Hepatocyte (in vitro differentiated cells): ENCODE data around the gene GAPT. TPM values are rescaled to one million over a fixed set of nuclear protein-coding genes. Genes with fewer than 3 reads are reported as not detected.

ENCODE experiments used
- DNase-seq: peaks from one replicate; pipeline ENCODE4 v3.0.0-alpha.2; 2016; ENCODE audit warnings: low spot score
- H2AFZ ChIP-seq: fragments of 200-600 bp; sonication (generic); 2 replicates; pipeline ENCODE4 v1.6.0; 2016; ENCODE audit warnings: antibody characterized with exemption, mild to moderate bottlenecking
- H3K27ac ChIP-seq: fragments of 200-600 bp; sonication (generic); 2 replicates; pipeline ENCODE4 v1.5.1; 2016; ENCODE audit warnings: mild to moderate bottlenecking
- H3K27me3 ChIP-seq: fragments of 200-600 bp; sonication (generic); 2 replicates; pipeline ENCODE4 v1.6.1; 2016
- H3K36me3 ChIP-seq: fragments of 200-600 bp; sonication (generic); replicated peaks from 2 replicates; pipeline ENCODE4 v1.5.1; 2016; ENCODE audit warnings: low read depth; ENCODE audit not compliant: insufficient read depth
- H3K4me1 ChIP-seq: fragments of 200-600 bp; sonication (generic); 2 replicates; pipeline ENCODE4 v1.5.1; 2016; ENCODE audit warnings: mild to moderate bottlenecking, moderate library complexity; ENCODE audit not compliant: insufficient read depth
- H3K4me2 ChIP-seq: fragments of 200-600 bp; sonication (generic); 2 replicates; pipeline ENCODE4 v1.6.0; 2016
- H3K4me3 ChIP-seq: fragments of 200-600 bp; sonication (generic); 2 replicates; pipeline ENCODE4 v1.5.1; 2016; ENCODE audit warnings: mild to moderate bottlenecking
- H3K79me2 ChIP-seq: fragments of 200-600 bp; sonication (generic); 2 replicates; pipeline ENCODE4 v1.6.0; 2017; ENCODE audit warnings: mild to moderate bottlenecking
- H3K9me2 ChIP-seq: fragments of 200-600 bp; sonication (generic); replicated peaks from 2 replicates; pipeline ENCODE4 v1.6.0; 2017; ENCODE audit warnings: mild to moderate bottlenecking; ENCODE audit not compliant: insufficient read depth
- H3K9me3 ChIP-seq: fragments of 200-600 bp; sonication (generic); 2 replicates; pipeline ENCODE4 v1.5.1; 2016; ENCODE audit warnings: low read depth, mild to moderate bottlenecking
- H4K20me1 ChIP-seq: fragments of 200-600 bp; sonication (generic); 2 replicates; pipeline ENCODE4 v1.6.0; 2016; ENCODE audit warnings: mild to moderate bottlenecking; ENCODE audit not compliant: insufficient read depth, poor library complexity, severe bottlenecking
- CTCF ChIP-seq: fragments of 200-600 bp; sonication (generic); IDR thresholded peaks from 2 replicates; pipeline ENCODE4 v1.5.1; 2016; ENCODE audit warnings: antibody characterized with exemption, mild to moderate bottlenecking; ENCODE audit not compliant: poor library complexity
- EZH2 ChIP-seq: fragments of 200-600 bp; sonication (generic); IDR thresholded peaks from 2 replicates; pipeline ENCODE4 v1.6.1; 2016; ENCODE audit warnings: antibody characterized with exemption, mild to moderate bottlenecking, borderline replicate concordance
- EZH2phosphoT487 ChIP-seq: fragments of 200-600 bp; sonication (generic); IDR thresholded peaks from one replicate; pipeline ENCODE4 v1.6.1; 2018; ENCODE audit warnings: antibody characterized with exemption, mild to moderate bottlenecking, low read depth, moderate library complexity; ENCODE audit not compliant: unreplicated experiment, severe bottlenecking
- WGBS: methylation state at CpG from one replicate; pipeline ENCODE4 v1.1.6; 2016; ENCODE audit warnings: low lambda C conversion rate; ENCODE audit errors: missing lambda C conversion rate; 5-methylcytosine and 5-hydroxymethylcytosine counted together
- polyA plus RNA-seq: library from polyadenylated mRNA; unstranded; fragments of >200 nt; fragmentation: Nextera tagmentation; extraction: Ambion mirVana; gene quantifications from 2 replicates; pipeline ENCODE4 v1.2.1, GENCODE V29; 2016
- total RNA-seq: library from RNA; depleted of rRNA; stranded (reverse); fragments of >200 nt; gene quantifications from 2 replicates; pipeline ENCODE4 v1.2.3, GENCODE V29; 2014

Gene GAPT
- total RNA-seq = not detected in 2 replicates
- not detected in 2 replicates for polyA plus RNA-seq

DNA sequence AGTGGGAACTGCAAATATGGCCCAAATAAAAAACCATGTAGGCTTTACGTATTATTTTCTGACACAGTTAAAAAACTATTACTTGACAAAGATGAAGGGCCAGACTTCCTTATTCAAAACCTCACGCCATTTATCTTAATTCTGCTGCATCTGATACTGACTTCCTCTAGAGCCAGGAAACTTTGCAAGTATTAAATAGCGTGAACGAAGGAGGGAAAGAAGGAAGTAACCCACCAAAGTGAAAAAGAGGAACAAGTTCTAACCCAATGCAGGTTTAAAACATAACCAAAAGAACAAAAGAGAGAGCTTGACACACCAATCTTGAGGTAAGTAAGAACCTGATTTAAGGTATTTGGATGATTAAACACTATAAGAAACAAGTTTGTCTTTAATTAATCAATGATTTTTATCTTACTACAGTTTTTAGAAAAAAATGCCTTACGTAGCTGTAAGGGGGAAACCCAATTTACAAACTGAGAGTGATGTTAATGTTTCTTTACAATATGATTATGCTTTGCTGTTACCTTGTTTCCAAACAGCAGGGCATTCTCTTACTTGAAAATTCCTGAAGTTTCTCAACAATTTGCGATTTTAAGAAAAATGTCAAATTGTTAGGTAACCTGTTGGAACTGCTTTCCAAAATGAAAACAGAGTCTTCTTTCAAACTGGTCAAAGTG, at the start of gene GAPT:
GAPT (plus strand) TSS at position 220 of the 677 bp plus-strand sequence. CDS start 3,102 bp downstream, outside the sequence.
- 93% methylated on average over 6 of the region's 6 CpGs for WGBS
- no peak for TF ChIP-seq EZH2phosphoT487
- no peak for TF ChIP-seq CTCF
- TF ChIP-seq EZH2 = no peak
- Histone ChIP-seq H3K4me1 (no peaks in the 10 kb centered on the region), H4K20me1 (no peaks in the 10 kb centered on the region), H3K4me3 (no peak within 1 kb of the TSS), H3K9me2 (no peaks in the 10 kb centered on the region), H3K36me3 (no peaks in the 10 kb centered on the region), H3K9me3 (no peaks in the 10 kb centered on the region), H3K79me2 (no peaks in the 10 kb centered on the region), H3K27me3 (no peaks in the 10 kb centered on the region), H2AFZ (no peak within 1 kb of the TSS), H3K4me2 (no peak within 1 kb of the TSS), H3K27ac (no peak within 1 kb of the TSS)
- DNase-seq = no peak

DNA sequence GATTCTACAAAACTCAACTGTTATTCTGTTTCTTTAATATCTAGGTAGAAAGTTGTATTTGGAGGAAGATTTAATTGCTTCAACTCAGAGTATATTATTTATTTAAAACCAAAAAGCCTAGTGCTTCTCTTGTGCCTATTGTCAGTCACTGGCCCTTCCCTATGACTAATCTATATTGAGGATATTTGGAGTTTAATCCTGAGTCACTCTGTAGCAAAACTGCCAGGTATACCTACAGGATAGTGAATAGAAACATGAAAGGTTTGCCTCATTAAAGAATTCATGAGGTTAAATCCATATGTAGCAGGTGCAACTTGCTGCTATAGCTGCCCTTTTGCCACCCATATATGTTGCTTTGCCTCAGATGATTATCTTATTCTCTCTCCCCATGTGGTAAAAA, 46.4 kb upstream of the GAPT start:
- Histone ChIP-seq H3K27me3 (no peaks in the 10 kb centered on the region), H2AFZ (no peak overlapping the region), H3K4me1 (no peaks in the 10 kb centered on the region), H3K27ac (no peak overlapping the region), H3K9me3 (no peaks in the 10 kb centered on the region), H4K20me1 (no peaks in the 10 kb centered on the region), H3K36me3 (no peaks in the 10 kb centered on the region), H3K4me3 (no peak overlapping the region), H3K9me2 (no peaks in the 10 kb centered on the region), H3K4me2 (no peak overlapping the region), H3K79me2 (no peaks in the 10 kb centered on the region)
- TF ChIP-seq EZH2phosphoT487 (no peak), CTCF (no peak), EZH2 (no peak)
- DNase-seq = no peak

DNA sequence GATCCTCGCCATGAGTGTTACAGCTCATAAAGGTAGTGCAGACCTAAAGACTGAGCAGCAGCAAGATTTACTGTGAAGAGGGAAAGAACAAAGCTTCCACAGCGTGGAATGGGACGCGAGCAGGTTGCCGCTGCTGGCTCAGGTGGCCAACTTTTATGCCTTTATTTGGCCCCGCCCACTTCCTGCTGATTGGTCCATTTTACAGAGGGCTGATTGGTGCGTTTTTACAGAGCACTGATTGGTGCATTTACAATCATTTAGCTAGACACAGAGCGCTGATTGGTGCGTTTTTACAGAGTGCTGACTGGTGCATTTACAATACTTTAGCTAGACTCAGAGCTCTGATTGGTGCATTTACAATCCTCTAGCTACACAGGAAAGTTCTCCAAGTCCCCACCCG, 45.2 kb upstream of the GAPT start:
- 97% methylated on average over 10 of the region's 10 CpGs for WGBS
- H3K36me3 ChIP-seq = no peaks in the 10 kb centered on the region
- H3K4me1 ChIP-seq = no peaks in the 10 kb centered on the region
- DNase-seq = no peak
- no peaks in the 10 kb centered on the region for H3K79me2 ChIP-seq
- H4K20me1 ChIP-seq = no peaks in the 10 kb centered on the region
- no peak overlapping the region for H3K27ac ChIP-seq
- H3K9me2 ChIP-seq = no peaks in the 10 kb centered on the region
- no peak overlapping the region for H3K4me2 ChIP-seq
- H3K4me3 ChIP-seq = no peak overlapping the region
- TF ChIP-seq EZH2phosphoT487 (no peak), CTCF (no peak), EZH2 (no peak)
- no peaks in the 10 kb centered on the region for H3K27me3 ChIP-seq
- H3K9me3 ChIP-seq = no peaks in the 10 kb centered on the region
- H2AFZ ChIP-seq = no peak overlapping the region
